ENCODE data around the gene CD151. TPM values are rescaled to one million over a fixed set of nuclear protein-coding genes. Genes with fewer than 3 reads are reported as not detected.

CD151 gene
- polyA plus RNA-seq, 3 donors = 495 to 757 (median 531) TPM

DNA sequence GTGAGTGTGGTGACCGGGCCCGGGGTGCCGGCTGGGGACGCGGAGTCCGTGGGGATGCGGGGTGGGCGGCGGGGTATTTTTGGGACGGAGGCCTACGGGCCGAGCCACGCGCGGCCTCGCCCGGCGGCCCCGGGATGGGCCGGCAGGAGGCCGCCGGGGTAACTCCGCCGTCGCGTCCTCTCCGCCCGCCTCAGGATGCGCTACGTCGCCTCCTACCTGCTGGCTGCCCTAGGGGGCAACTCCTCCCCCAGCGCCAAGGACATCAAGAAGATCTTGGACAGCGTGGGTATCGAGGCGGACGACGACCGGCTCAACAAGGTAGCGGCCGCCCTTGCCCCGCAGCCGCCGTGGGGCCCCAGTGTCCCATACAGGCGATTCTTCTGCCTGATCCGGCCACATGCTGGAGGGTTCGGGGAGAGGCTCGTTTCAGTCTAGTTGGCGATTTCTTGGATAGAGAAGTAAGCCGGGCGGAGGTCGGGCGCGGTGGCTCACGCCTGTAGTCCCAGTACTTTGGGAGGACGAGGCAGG lies 22.6 kb upstream of the CD151 start:
- 0 to 1% (median 1%) methylated on average over 53 to 55 of the region's 55 CpGs for WGBS, 3 donors

DNA sequence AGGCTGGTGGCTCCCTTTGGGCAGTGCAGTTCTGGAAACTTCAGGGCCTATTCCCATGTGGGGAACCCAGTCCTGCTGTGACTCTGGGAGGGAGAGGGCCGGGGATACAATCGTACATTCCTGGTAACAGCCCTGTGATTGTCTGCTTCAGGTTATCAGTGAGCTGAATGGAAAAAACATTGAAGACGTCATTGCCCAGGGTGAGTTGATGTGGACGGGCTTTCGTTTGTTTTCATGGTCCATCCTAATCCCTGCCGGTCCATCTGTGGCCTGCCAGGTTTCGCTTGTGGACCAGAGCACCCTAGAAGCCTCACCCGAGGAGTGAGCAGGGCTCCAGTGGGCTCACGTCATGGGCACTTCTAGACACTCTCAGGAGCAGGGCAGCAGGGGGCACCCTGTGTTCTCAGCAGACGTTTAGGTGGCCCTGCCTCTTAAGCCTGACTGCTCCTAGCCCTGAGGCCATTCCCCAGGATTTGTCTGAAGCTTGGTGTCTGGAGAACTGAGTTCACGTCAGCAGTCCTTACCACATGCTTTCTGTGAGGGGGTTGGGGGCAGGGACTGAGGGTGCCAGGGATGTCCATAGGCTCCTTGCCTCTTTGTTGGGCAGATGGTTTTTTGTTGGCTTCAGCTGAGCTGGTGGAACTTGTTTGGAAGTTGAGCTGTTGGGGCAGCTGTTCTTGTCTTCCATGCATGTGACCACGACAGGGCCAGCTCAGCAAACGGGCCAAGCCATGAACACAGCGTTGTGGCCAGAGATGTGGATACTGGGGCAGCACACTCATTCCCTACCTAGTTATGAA lies 21.1 kb upstream of the CD151 start:
- 57 to 67% (median 61%) methylated on average over 14 of the region's 14 CpGs for WGBS, 3 donors
- no peak overlapping the region for H3K27ac ChIP-seq (ENCODE audit: low read depth, low read length)

More for the DNA sequence above, 22.6 kb upstream of the CD151 start:
- peak overlapping the region; percentile 38 for H3K27ac ChIP-seq (ENCODE audit: low read depth, low read length)

DNA sequence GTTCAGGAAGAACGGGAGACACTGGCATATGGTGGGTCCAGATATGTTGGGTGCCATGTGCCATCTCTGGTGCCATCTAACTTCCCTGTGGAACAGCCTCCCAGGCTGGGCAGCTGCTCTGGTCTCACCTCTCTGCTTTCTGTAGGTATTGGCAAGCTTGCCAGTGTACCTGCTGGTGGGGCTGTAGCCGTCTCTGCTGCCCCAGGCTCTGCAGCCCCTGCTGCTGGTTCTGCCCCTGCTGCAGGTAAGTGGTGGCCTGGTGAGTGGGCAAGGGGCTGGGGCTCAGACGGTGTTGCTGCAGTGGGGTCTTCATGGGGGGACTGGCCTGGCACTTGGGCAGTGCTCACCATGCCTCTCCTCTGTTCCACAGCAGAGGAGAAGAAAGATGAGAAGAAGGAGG lies 20.4 kb upstream of the CD151 start:
- 77 to 90% (median 84%) methylated on average over 3 of the region's 3 CpGs for WGBS, 3 donors

DNA sequence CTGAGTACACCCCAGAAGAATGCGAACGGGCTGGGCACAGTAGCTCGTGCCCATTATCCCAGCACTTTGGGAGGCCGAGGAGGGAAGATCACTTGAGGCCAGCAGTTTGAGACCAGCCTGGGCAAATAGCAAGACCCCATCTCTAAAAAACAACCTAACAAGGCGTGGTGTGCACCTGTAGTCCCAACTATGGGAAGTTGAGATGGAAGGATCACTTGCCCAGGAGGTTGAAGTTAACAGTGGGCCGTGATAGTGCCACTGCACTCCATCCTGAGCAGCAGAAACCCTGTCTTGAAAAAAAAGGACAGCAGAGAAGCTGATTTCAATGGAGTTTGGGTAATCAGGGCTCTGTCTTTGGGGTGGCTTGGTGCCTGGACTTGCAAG lies 19.7 kb upstream of the CD151 start:
- no peak overlapping the region for H3K27ac ChIP-seq (ENCODE audit: low read depth, low read length)
- WGBS, 3 donors = 88 to 96% (median 90%) methylated on average over 6 of the region's 6 CpGs

More for the DNA sequence above, 20.4 kb upstream of the CD151 start:
- no peak overlapping the region for H3K27ac ChIP-seq (ENCODE audit: low read depth, low read length)

DNA sequence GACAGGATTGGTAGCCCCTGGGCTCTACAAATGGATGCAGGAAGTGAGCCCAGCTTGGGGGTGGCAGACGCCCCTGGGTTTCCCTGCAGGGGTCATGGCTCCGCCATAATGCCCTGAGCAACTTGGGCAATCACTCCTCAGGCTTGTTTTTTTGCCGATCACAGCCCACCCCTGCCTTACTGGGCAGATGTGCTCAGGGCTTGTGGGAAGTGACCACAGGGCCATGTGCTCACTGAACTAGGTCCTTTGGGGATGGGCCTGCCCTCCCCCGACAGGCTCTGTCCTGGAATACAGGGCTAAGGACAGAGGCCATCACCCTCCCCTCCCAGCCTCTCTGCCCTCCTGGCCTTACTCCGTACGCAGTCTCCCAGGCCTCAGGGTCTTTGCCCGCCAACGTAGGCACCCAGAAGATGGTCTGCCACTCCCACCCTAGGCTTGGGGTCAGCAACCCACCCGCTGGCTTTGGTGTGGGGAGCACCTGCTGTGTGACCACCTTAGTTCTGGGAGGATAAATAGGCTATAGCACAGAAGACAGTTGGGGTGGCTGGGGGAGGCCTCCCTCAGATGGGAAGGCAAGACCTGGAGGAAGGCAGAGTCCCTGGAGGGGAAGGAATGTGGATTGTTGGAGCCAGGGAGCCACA lies 19.2 kb upstream of the CD151 start:
- no peak overlapping the region for H3K27ac ChIP-seq (ENCODE audit: low read depth, low read length)
- WGBS, 3 donors = 66 to 85% (median 79%) methylated on average over 9 of the region's 9 CpGs

DNA sequence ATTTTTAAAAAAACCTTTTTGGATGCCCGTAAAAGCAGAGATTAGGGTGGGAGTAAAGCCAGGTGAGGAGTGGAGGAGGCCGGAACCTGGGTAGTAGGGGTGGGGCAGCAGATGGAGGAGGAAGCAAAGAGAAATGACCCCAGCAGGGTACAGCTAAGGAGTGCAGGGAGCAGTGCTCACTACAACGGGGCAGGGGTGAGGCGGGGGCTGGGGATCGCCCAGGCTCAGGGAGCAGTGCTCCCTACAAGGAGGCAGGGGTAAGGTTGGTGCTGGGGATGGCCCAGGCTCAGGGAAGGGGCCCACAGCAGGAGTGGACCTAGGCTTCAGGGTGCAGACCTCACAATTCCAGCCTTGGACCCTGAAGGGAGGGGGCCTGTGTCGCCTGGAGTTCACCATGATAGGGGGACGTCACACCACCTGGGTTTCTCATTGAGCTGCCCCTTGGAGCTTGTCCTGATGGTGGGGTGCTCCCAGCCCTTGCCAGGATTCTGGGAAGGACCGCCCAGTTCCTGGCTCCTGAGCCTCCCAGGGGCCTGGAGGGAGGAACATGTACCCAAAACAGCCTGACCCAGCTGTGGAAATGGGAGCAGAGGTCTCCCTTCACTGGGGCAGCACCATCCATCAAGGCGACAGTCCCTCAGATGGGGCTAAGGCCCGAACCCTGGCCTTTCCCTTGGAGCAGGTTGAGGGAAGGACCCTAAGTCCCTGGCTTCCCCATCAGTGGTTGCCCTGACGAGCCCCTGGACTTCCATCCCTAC lies 16.9 kb upstream of the CD151 start:
- no peak overlapping the region for H3K27ac ChIP-seq (ENCODE audit: low read depth, low read length)
- 78 to 81% (median 81%) methylated on average over 11 of the region's 11 CpGs for WGBS, 3 donors

DNA sequence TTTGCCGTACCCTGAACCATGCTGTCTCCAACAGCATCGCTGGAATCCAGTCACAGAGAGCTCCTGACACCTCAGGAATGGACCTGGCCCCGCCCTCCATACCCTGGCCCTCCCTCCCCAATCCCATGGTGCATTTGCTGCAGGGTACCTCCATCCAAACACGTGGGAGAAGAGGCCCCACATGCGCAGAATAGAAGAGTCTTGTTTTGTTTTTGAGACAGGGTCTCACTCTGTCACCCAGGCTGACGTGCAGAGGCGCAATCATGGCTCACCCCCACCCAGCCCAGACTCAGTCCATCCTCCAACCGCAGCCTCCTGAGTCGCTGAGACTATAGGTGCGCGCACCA lies 16.3 kb upstream of the CD151 start:
- 76 to 86% (median 81%) methylated on average over 11 of the region's 11 CpGs for WGBS, 3 donors

DNA sequence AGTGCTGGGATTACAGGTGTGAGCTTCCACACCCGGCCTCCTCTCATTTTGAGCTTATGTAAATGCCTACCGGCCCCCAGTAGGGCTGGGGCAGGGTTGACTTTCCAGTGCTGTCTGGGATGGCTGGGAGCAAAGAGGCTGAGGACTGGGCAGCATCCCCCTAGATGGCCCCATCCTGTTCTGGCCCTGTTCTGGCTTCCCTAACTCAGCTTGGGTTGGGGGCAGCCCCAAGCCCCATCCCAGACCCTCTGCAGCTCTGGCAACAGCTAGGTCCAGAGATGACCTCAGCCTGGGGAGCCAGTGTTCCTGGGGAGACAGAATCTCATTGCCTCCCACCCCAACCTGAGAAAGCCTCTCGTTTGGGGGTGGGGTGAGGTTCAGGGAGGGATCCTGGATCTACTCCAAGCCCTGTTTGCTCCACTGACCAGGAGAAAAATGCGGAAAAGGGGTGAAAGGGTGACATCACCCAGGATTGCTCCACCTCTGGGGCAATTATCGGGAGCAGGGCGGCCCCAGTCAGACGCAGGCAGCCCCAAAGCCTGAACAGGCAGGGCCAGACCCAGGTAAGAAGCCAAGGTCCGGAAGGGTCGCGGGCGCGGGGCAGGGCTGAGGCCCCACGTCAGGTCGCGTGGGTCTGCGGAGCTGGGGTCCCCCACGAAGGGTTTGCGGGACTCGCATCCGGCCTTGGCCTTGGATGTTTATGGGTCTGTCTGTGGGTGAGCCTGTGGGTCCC lies 14.2 kb upstream of the CD151 start, which contains the start of gene PNPLA2:
Gene PNPLA2, plus strand, starts transcription at position 519 of the 733 bp plus-strand sequence. CDS start 805 bp downstream, outside the sequence.
- peak within 1 kb of the TSS; percentile 4 for H3K27ac ChIP-seq (ENCODE audit: low read depth, low read length)
- 11 to 20% (median 18%) methylated on average over 20 of the region's 20 CpGs for WGBS, 3 donors

More for the DNA sequence above, 16.3 kb upstream of the CD151 start:
- no peak overlapping the region for H3K27ac ChIP-seq (ENCODE audit: low read depth, low read length)

DNA sequence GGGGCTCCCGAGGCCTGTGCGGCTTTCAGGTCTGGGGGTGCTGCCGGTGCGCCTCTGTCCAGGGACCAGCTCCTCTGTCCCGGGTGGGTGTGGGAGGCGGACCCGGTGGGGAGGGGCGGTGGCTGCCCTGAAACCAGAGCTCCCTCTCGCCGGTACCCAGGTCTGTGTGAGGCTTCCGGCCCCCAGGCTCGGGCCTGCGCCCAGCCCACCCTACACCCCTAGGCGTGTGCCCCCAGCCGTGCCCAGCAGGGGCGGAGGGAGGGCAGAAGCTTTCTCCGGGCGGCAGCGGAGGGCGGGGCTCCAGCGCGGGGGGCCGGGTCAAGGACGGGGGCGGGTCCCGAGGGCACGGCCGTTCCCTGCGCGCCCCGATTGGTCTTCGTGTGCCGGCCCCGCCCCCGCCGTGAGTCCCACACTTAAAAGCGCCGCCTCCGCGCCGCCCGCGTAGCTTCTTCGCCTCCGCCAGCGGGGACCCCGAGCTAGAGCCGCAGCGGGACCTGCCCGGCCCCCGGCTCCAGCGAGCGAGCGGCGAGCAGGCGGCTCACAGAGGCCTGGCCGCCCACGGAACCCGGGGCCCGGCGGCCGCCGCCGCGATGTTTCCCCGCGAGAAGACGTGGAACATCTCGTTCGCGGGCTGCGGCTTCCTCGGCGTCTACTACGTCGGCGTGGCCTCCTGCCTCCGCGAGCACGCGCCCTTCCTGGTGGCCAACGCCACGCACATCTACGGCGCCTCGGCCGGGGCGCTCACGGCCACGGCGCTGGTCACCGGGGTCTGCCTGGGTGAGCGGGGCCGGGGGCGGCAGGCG lies 13.4 kb upstream of the CD151 start:
- WGBS, 3 donors = 0 to 1% (median 1%) methylated on average over 53 to 96 of the region's 96 CpGs
- H3K27ac ChIP-seq (ENCODE audit: low read depth, low read length) = peak overlapping the region; percentile 4

DNA sequence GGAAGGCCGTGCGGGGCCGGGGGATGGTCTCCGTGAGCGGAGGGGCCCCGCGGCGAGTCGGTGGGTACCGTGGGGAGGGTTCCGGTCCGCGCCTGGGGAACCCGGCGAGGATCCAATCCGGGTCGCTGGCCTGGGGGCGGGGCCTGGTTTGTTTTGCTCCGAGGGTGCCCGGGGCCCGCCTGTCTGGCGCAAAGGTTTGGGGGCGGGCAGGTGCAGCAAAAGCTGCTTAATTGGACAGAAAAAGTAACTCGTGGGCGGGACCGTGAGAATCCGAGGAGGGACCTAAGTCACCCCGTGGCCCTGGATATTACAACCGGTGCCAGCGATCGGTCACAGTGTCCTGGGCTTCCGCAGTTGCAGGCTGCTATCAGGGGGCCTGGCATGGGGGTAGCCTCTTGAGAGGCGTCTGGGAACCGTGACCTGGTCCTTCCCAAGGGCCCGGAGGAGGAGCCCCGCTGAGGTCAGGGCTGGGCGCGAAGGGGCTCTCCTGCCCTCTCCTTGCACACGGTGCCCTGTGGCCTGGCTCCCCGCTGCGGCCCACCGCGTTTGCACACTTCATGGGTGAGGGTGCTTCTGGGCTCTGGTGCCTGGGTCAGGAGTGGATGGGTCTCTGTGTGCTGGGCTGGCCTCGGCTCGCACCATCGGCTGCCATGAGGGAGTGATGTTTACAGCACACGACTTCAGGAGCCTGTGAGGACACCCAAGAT lies 12.7 kb upstream of the CD151 start:
- WGBS, 3 donors = 1 to 2% (median 2%) methylated on average over 45 to 47 of the region's 47 CpGs
- no peak overlapping the region for H3K27ac ChIP-seq (ENCODE audit: low read depth, low read length)

DNA sequence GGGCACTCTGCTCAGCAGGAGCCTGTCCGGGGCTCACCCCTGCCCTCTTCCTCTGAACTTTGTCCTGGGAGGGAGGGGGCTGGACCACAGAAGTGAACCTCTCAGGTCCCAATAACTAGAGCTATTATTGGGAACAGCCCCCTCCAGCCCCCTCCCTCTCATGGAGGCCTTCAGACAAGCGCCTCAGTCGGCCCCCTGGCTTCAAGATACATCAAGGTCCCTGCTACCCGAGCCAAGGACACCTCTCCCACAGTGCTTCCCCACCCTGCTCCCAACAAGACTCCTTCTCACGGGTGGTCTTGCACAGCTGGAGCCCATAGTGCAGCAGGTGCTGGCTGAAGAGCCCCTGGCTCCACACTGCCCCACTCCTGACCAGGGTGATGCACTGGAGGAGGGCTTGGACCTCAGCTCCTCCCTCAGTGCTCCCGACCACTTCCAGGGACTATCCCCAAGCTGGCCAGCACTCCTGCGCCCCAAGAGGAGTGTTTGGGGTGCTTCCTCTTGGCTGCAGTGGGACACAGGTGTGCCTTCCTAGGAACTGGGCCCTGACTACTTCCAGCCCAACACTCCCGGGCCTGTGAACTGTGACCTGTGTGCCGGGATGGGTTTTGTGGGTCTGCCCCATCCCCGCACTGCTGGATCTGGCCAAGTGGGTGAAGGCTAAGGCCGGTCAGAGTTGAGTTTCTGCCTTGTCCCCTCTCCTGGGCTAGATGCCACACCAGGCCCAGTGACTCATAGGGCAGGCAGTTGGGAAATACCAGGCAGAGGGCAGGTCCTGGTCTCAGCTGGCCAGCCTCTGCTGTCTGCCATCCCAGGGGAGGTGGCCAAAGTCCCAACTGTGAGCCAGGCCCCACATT lies 11.9 kb upstream of the CD151 start:
- no peak overlapping the region for H3K27ac ChIP-seq (ENCODE audit: low read depth, low read length)
- WGBS, 3 donors = 19 to 47% (median 42%) methylated on average over 10 to 11 of the region's 11 CpGs

DNA sequence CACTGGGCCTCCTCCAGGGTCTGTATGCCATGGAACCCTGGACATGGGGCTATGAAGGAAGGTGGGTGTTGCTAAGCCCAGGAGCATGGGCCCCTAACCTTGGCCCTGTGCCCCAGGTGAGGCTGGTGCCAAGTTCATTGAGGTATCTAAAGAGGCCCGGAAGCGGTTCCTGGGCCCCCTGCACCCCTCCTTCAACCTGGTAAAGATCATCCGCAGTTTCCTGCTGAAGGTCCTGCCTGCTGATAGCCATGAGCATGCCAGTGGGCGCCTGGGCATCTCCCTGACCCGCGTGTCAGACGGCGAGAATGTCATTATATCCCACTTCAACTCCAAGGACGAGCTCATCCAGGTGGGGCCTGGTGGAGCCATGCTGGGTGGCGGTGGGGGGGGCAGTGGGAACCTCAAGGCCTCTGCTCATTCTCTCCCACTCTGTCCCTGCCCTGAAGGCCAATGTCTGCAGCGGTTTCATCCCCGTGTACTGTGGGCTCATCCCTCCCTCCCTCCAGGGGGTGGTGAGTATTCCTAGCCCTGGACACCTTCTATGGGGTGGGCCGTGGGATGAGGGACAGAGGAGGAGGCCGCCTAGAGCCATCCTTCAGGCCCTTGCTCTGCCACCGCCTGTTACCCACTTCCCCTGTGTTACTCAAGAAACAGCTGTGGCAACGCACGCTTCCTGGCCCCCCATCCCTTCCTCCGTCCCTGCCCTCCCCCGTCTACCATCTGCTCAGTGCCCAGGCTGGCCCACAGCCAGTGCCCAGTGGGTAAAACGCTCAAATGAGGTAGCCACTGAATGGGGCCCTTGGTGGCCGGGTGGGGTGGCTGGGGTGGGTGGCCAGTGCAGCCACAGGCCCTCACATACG lies 11.0 kb upstream of the CD151 start:
- no peak overlapping the region for H3K27ac ChIP-seq (ENCODE audit: low read depth, low read length)
- WGBS, 3 donors = 34 to 55% (median 53%) methylated on average over 22 of the region's 22 CpGs

DNA sequence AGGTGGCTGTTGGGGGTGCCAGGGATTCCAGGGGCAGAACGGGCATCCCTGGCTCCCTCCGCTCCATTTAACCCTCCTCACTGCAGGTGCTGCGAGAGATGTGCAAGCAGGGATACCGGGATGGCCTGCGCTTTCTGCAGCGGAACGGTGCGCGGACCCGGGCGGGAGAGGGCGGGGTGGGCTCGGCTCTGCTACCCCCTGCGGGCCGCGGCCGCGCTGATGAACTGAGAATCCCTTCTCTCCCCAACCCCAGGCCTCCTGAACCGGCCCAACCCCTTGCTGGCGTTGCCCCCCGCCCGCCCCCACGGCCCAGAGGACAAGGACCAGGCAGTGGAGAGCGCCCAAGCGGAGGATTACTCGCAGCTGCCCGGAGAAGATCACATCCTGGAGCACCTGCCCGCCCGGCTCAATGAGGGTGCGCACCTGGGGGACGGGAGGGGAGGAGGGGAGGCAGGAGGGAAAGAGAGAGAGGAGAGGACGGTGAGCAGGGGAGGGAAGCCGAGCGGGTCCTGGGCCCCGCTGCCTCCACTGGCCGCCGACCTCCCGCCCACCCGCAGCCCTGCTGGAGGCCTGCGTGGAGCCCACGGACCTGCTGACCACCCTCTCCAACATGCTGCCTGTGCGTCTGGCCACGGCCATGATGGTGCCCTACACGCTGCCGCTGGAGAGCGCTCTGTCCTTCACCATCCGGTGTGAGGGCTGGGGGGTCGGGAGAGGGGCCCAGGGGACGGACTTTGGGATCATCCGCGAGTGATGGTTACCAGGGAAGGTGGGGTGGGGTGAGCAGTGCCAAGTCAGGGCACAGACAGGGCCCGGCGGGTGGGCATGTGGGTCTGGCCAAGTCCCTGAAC lies 9.1 kb upstream of the CD151 start:
- no peak overlapping the region for H3K27ac ChIP-seq (ENCODE audit: low read depth, low read length)
- WGBS, 3 donors = 42 to 89% (median 88%) methylated on average over 42 to 53 of the region's 53 CpGs

DNA sequence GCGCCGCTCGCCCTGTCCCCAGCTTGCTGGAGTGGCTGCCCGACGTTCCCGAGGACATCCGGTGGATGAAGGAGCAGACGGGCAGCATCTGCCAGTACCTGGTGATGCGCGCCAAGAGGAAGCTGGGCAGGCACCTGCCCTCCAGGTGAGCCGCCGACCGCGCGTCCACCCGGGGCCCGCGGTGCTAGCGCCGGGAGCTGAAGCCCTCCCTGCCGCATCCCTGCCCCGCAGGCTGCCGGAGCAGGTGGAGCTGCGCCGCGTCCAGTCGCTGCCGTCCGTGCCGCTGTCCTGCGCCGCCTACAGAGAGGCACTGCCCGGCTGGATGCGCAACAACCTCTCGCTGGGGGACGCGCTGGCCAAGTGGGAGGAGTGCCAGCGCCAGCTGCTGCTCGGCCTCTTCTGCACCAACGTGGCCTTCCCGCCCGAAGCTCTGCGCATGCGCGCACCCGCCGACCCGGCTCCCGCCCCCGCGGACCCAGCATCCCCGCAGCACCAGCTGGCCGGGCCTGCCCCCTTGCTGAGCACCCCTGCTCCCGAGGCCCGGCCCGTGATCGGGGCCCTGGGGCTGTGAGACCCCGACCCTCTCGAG lies 8.4 kb upstream of the CD151 start:
- H3K27ac ChIP-seq (ENCODE audit: low read depth, low read length) = no peak overlapping the region
- 34 to 88% (median 86%) methylated on average over 45 to 59 of the region's 59 CpGs for WGBS, 3 donors
